Brain microvascular endothelial cell (primary cell): ENCODE measurements around the gene IL34.
A peak's percentile ranks its signal among the peaks of the same experiment; 100 is the strongest.

ENCODE experiments used
- DNase-seq: peaks from one replicate; pipeline ENCODE4 v3.0.0-alpha.2; 2020
- H3K27ac ChIP-seq: fragments of 250-450 bp; sonication (Bioruptor Pico); 2 replicates; pipeline ENCODE4 v1.5.1; 2020; ENCODE audit warnings: mild to moderate bottlenecking, moderate library complexity
- H3K27me3 ChIP-seq: fragments of 250-450 bp; sonication (Bioruptor Pico); replicated peaks from 2 replicates; pipeline ENCODE4 v1.5.1; 2020; ENCODE audit warnings: mild to moderate bottlenecking
- H3K36me3 ChIP-seq: fragments of 250-450 bp; sonication (Bioruptor Pico); replicated peaks from 2 replicates; pipeline ENCODE4 v1.5.1; 2020; ENCODE audit warnings: mild to moderate bottlenecking
- H3K4me3 ChIP-seq: 2 replicates; pipeline ENCODE4 v1.5.1; 2011; ENCODE audit warnings: low read depth, mild to moderate bottlenecking, control low read depth, low read length, moderate library complexity
- in situ Hi-C: cut with HindIII; loops from 2 replicates; pipeline ENCODE4 v1.10.0; 2017; ENCODE audit warnings: low sequenced_read_pairs, low pct_ligation_motif_present
- TF ChIP-seq, protein P1 (sequence below): IDR thresholded peaks from 2 replicates; pipeline ENCODE4 v1.5.1; 2011; ENCODE audit warnings: low read depth, mild to moderate bottlenecking, moderate library complexity, low read length, control low read depth, inconsistent platforms; ENCODE audit errors: missing control alignments

Gene IL34

GRCh38 chr16:70653809-70654771, 7.7 kb downstream of the IL34 start:
- Histone ChIP-seq H3K4me3 (peak overlapping the region; percentile 39), H3K36me3 (no peaks in the 10 kb centered on the region), H3K27me3 (no peaks in the 10 kb centered on the region), H3K27ac (no peak overlapping the region)
- in situ Hi-C loops = no loop called here
- DNase-seq = peak; percentile 83
- TF ChIP-seq, protein P1, sequence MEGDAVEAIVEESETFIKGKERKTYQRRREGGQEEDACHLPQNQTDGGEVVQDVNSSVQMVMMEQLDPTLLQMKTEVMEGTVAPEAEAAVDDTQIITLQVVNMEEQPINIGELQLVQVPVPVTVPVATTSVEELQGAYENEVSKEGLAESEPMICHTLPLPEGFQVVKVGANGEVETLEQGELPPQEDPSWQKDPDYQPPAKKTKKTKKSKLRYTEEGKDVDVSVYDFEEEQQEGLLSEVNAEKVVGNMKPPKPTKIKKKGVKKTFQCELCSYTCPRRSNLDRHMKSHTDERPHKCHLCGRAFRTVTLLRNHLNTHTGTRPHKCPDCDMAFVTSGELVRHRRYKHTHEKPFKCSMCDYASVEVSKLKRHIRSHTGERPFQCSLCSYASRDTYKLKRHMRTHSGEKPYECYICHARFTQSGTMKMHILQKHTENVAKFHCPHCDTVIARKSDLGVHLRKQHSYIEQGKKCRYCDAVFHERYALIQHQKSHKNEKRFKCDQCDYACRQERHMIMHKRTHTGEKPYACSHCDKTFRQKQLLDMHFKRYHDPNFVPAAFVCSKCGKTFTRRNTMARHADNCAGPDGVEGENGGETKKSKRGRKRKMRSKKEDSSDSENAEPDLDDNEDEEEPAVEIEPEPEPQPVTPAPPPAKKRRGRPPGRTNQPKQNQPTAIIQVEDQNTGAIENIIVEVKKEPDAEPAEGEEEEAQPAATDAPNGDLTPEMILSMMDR = peak; percentile 87

GRCh38 chr16:70656065-70656711, 9.8 kb downstream of the IL34 start:
- H3K36me3 ChIP-seq = no peaks in the 10 kb centered on the region
- TF ChIP-seq, protein P1 = no peak
- in situ Hi-C loops = no loop called here

GRCh38 chr16:70656712-70657263, 10.4 kb downstream of the IL34 start:
- TF ChIP-seq, protein P1 = peak; percentile 5
- DNase-seq = no peak
- Histone ChIP-seq H3K4me3 (no peak overlapping the region), H3K27ac (no peak overlapping the region), H3K36me3 (no peaks in the 10 kb centered on the region), H3K27me3 (no peaks in the 10 kb centered on the region)
- in situ Hi-C loops = no loop called here

More at GRCh38 chr16:70656065-70656711, 9.8 kb downstream of the IL34 start:
- no peak for DNase-seq
- Histone ChIP-seq H3K27ac (no peak overlapping the region), H3K4me3 (no peak overlapping the region), H3K27me3 (no peaks in the 10 kb centered on the region)

DNA sequence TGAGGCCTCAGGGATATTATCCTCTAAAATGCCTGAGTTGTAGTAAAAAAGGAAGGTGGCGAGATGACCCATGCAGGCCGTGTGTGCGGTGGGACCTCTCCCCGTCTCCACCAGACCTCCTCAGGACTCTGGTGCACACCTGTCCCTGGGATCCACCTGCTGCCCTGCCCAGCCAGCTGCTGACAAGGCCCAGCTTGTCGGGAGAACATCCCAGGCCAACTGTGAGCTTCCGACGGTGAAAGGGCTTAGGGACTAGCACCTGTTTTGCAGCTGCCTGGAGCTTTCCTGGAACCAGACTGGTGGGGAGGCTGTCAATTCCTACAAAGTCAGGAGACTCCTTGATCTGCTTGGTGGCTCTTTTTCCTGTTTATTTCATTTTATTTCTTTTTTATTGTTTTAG, 11.6 kb downstream of the IL34 start:
- H3K4me3 ChIP-seq = no peak overlapping the region
- in situ Hi-C loops = no loop called here
- H3K27me3 ChIP-seq = no peaks in the 10 kb centered on the region
- TF ChIP-seq, protein P1 = no peak
- no peak for DNase-seq
- H3K27ac ChIP-seq = no peak overlapping the region
- no peaks in the 10 kb centered on the region for H3K36me3 ChIP-seq

DNA sequence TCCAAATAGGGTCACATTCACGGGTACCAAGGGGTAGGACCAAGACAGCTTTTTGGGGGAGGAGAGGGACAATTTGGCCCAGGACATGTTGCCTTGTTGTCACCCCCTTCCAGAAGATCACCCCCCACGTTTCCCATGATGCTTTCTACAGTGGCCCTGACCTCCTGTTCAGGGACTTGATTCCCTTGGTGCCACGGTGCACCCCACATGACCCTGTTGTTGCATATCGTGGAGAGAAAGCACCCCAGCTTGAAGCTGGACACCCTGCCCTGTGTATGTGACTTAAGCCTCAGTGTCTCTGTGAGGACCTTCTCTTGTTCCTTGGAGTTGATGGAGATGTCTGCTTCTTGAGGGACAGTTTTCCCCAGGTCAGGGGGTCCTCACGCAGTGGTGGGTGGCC, 12.6 kb downstream of the IL34 start:
- no peak for DNase-seq
- no peaks in the 10 kb centered on the region for H3K27me3 ChIP-seq
- TF ChIP-seq, protein P1 = no peak
- no peak overlapping the region for H3K4me3 ChIP-seq
- H3K36me3 ChIP-seq = peaks cover 1% of the 10 kb centered on the region
- no peak overlapping the region for H3K27ac ChIP-seq
- in situ Hi-C loops = no loop called here
